NCI-H1694 (cell line): ENCODE results near the gene KIAA0513.

Experiments
- DNase-seq: peaks from one replicate; lab custom pipeline; 2025; lab: John Stamatoyannopoulos, UW

The KIAA0513 gene

GRCh38 chr16:85027349-85027957 lies at the start of gene KIAA0513:
Gene KIAA0513, plus strand, starts transcription at chr16:85027795. Its CDS starts 39,277 bp downstream, at chr16:85067072.
- peak; percentile 81 for DNase-seq

- DNase-seq: no peak
These were observed 48.1 kb upstream of the KIAA0513 start for GRCh38 chr16:84979516-84979915.

GRCh38 chr16:84982434-84982833 lies 45.2 kb upstream of the KIAA0513 start:
- DNase-seq: no peak

GRCh38 chr16:84985079-84986065 lies 42.2 kb upstream of the KIAA0513 start:
- no peak for DNase-seq

GRCh38 chr16:84986102-84986501 lies 41.5 kb upstream of the KIAA0513 start:
- no peak for DNase-seq

GRCh38 chr16:84986879-84987278 lies 40.7 kb upstream of the KIAA0513 start:
- DNase-seq: no peak

- no peak for DNase-seq
These were observed 39.1 kb upstream of the KIAA0513 start for GRCh38 chr16:84988328-84989080.

- DNase-seq: no peak
These were observed 37.6 kb upstream of the KIAA0513 start for GRCh38 chr16:84989749-84990620.

GRCh38 chr16:84990782-84991181 lies 36.8 kb upstream of the KIAA0513 start:
- DNase-seq: no peak

GRCh38 chr16:84992717-84993075 lies 34.9 kb upstream of the KIAA0513 start:
- no peak for DNase-seq

GRCh38 chr16:84993926-84994325 lies 33.7 kb upstream of the KIAA0513 start:
- no peak for DNase-seq

GRCh38 chr16:84995663-84996062 lies 31.9 kb upstream of the KIAA0513 start:
- DNase-seq: no peak

- DNase-seq: no peak
These were observed 31.2 kb upstream of the KIAA0513 start for GRCh38 chr16:84996365-84996764.

GRCh38 chr16:84999200-84999599 lies 28.4 kb upstream of the KIAA0513 start:
- DNase-seq: no peak

GRCh38 chr16:84999857-85000480 lies 27.6 kb upstream of the KIAA0513 start:
- DNase-seq: no peak

GRCh38 chr16:85002099-85002541 lies 25.5 kb upstream of the KIAA0513 start:
- DNase-seq: no peak

GRCh38 chr16:85002608-85003007 lies 25.0 kb upstream of the KIAA0513 start:
- DNase-seq: no peak

GRCh38 chr16:85003076-85003475 lies 24.5 kb upstream of the KIAA0513 start:
- DNase-seq: no peak

- DNase-seq: no peak
These were observed 23.6 kb upstream of the KIAA0513 start for GRCh38 chr16:85003725-85004586.

- DNase-seq: no peak
These were observed 22.9 kb upstream of the KIAA0513 start for GRCh38 chr16:85004587-85005205.
